HepG2 (cell line): ENCODE measurements around the gene NPIPA7.
"Not testable (repeated sequence)": the region's sequence is repeated elsewhere in the genome, so short reads cannot be mapped to it uniquely, and the experiment has no call there.

ENCODE experiments used
- CBFB ChIP-seq: sonication (generic); formaldehyde crosslinking; IDR thresholded peaks from 2 replicates; pipeline ENCODE4 v1.4.0; 2020; ENCODE audit warnings: missing genetic modification reagents
- POLR2AphosphoS5 ChIP-seq: IDR thresholded peaks from 2 replicates; pipeline ENCODE4 v1.6.1; 2012; ENCODE audit warnings: low read depth, low read length
- U2AF2 ChIP-seq: fragments of 200-400 bp; formaldehyde crosslinking; IDR thresholded peaks from 2 replicates; pipeline ENCODE4 v1.6.1; 2017; ENCODE audit warnings: low read depth, mild to moderate bottlenecking, low read length

DNA sequence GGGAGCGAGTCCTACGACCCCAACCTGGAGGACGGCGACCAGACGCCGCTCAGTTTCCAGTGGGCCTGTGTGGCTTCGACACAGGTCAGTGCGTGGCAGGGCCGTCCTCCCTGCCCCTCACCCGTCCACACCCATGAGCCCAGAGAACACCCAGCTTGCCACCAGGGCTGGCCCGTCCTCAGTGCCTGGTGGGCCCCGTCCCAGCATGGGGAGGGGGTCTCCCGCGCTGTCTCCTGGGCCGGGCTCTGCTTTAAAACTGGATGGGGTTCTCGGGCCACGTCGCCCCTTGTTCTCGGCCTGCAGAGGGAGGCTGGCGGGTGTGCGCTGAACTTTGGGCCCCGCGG lies 11.7 kb upstream of the NPIPA7 start:
- not testable (repeated sequence) for TF ChIP-seq U2AF2; POLR2AphosphoS5; CBFB (CRISPR knock-in tag)
